ENCODE measurements around the gene PGLYRP2.
A peak's percentile ranks its signal among the peaks of the same experiment; 100 is the strongest.

PGLYRP2 gene

GRCh38 chr19:15438577-15438976 lies 40.7 kb downstream of the PGLYRP2 start:
- DNase-seq: no peak

DNA sequence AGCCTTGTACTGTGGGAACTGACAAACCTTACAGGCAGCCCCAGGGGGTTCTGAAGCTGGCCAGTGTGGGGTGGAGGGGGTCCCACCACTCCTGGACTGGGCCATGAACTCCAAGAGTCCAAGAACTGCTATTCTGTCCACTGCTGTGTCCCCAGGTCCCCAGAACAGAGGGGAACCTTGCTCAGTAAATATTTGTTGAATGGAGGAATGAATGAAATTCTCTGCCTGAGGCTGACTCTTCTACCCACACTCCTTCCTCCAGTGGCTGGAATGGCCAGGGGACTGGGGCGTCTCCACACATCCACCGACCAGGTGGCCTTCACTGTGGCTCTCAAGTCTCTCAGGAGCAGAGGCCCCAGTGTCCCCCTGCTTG lies 41.2 kb downstream of the PGLYRP2 start:
- no peak for DNase-seq

DNA sequence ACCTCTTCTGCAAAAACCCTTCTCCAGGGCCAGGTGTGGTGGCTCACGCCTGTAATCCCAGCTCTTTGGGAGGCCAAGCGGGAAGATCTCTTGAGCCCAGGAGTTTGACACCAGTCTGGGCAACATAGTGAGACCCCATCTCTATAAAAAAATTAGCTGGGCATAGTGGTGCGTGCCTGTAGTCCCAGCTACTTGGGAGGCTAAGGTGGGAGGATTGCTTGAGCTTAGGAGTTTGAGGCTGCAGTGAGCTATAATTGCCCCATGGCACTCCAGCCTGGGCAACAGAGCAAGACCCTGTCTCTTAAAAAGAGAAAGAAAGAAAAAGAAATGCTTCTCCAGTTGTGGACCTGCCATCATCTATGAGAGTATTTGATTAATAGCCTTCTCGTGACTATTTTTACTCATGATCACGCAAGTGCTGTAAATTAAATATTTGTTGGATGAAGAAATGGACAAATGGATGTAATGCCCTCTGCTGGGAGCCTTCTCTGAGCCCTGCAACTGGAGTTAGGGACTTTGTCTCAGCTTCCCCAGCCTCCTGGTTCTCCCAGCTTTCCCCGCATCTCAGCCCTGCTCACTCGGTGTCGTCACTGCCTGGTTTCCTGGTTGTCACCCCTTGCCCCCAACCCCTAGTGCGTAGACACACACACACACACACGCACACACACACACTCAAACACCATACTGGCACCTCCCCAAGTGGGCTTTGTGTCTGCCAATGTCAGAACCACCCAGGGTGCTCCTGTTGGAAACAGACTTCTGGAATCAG lies 41.8 kb downstream of the PGLYRP2 start:
- no peak for DNase-seq

GRCh38 chr19:15436826-15437110 lies 42.5 kb downstream of the PGLYRP2 start:
- no peak for DNase-seq

- DNase-seq: no peak
Measured at GRCh38 chr19:15436012-15436825, 43.1 kb downstream of the PGLYRP2 start.

- no peak for DNase-seq
Measured at GRCh38 chr19:15433519-15434069, 45.7 kb downstream of the PGLYRP2 start.

DNA sequence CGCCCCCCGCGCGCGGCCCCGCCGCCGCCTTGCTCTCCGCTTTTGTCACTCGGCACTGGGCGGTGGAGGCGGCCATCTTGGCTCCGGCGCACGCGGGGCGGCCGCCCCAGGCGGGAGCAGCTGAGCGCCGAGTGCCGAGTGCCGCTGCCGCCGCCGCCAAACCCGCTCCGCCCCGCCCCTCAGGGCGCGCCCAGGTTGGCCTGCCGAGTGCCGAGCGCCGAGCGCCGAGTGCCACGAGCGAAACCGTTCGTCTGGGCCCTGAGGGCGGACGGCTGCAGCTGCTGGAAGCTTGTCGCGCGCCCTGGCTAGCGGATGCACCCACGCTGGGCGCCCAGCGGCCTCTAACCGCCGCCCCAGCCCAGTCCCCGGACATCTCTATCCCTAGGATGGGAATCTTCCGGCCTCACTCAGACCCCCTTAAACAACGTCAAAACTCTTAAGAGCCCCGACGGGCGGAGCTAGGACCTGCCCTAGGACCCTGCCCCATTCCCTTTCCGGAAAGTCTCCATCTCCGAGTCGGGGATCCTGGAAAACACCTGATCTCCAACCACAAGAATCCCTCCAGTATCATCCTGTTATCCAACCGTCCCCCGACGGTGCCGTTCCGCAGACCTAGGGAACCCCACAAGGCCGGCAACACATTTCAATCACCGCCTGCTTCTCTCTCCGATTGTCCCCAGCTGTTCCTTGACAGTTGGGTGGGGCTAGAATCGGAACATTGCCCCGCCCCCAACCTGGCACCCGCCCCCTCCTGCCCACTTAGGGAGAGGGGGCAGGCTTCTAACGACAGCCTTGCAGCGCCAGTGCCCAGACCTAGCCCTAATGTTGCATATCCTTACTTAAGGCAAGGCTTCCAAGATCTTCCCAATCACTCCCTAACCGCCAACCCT lies 46.4 kb downstream of the PGLYRP2 start:
- DNase-seq: peak; percentile 88 to 94

DNA sequence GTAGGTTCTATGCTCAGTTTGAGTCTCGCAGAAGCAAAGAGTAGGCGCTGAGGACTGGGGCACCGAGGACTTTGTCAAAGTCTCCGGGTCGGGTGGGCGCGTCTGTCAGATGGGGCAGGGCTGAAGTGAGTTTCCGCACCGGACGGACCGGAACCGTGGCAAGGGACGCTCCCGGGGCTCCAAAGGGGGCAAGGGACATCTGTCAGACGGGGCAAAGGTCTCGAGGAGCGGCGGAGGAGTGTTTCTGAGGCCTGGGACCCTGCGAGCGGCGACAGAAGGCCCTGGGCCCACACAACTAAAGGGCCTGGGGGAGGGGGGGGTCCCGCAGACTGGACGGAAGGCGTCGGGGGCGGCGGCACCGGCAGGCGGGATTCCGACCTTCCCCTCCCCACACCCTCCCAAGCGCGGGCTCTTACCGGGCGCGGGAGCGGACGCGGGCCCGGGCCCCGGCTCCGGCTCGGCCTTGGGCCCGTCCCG lies 47.2 kb downstream of the PGLYRP2 start:
- no peak for DNase-seq

- DNase-seq: no peak
Measured at GRCh38 chr19:15431396-15432017, 47.8 kb downstream of the PGLYRP2 start.

- DNase-seq: no peak
Measured at GRCh38 chr19:15430526-15431120, 48.7 kb downstream of the PGLYRP2 start.

GRCh38 chr19:15429825-15430467 lies 49.4 kb downstream of the PGLYRP2 start:
- DNase-seq: no peak

- no peak for DNase-seq
Measured at GRCh38 chr19:15428956-15429824, 50.1 kb downstream of the PGLYRP2 start.

GRCh38 chr19:15427991-15428471 lies 51.3 kb downstream of the PGLYRP2 start:
- no peak for DNase-seq

- DNase-seq: no peak
Measured at GRCh38 chr19:15427350-15427700, 52.0 kb downstream of the PGLYRP2 start.

GRCh38 chr19:15426485-15427349 lies 52.6 kb downstream of the PGLYRP2 start:
- no peak for DNase-seq

GRCh38 chr19:15425321-15425950 lies 53.9 kb downstream of the PGLYRP2 start:
- no peak for DNase-seq

- no peak for DNase-seq
Measured at GRCh38 chr19:15424692-15425272, 54.5 kb downstream of the PGLYRP2 start.

DNA sequence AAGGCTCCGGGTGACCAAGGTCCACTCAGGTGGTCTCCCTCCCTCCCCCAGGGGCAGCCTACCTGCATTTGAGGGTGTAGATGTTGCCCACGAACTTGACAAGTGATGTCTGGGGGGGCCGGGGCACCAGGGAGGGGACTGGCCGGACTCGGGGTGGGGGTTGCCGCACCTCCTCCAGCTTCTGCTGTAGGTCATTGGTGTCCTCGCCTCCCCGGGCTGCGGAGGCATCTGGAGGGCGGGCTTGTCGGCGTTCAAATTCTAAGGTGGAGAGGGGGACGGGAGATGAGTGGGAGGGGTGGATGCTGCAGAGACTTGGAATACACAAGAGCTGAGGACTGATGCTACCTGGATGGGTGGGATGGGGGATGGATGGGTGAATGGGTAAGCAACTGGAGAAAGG lies 55.2 kb downstream of the PGLYRP2 start:
- DNase-seq: no peak

DNA sequence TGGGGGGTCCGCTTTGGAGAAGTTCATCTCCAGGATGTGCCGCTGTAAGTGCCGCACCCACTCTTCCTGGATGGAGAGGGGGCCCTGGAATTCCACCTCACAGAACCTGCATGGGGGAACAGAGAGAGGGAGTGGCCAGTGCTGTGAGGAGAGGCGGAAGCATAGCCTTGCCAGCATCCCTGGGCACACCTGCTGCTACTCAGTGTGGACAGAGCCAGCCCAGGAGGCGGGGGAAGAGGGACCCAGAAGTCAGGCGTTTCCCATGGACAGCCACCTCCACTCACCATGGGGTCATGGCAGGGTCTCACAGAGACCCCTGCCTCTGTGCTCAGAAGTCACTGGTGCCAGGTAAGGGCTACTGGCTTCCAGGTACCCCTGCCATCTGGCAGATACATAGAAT lies 56.2 kb downstream of the PGLYRP2 start:
- DNase-seq: no peak
